ENCODE results near the gene CFTR. TPM values are rescaled to one million over a fixed set of nuclear protein-coding genes. Genes with fewer than 3 reads are reported as not detected.

Gene CFTR
- total and polyA plus RNA-seq, 10 donors, result 0.02 to 0.27 (median 0.05) TPM; not detected in 6

- Histone ChIP-seq H3K4me3 (no peak overlapping the region), H3K27me3 (replicated peaks in 1 of 7) (no peaks in the 10 kb centered on the region), H3K36me3 (no peaks in the 10 kb centered on the region), H3K9me3 (no peaks in the 10 kb centered on the region), H3K4me1 (no peaks in the 10 kb centered on the region), H3K27ac (no peak overlapping the region)
- 82 to 95% (median 90%) methylated on average over 3 of the region's 3 CpGs for WGBS, 5 donors
- intact Hi-C loops (cut with DNase I; ENCODE audit: low total_unique reads), result no loop called here
- TF ChIP-seq CTCF (IDR thresholded peaks at IDR 0.05 in 8 of 11, conservative IDR thresholded peaks at IDR 0.05 in 3 of 11), result no peak
- no peak for TF ChIP-seq POLR2AphosphoS5 (IDR thresholded peaks at IDR 0.05)
- TF ChIP-seq POLR2A (IDR thresholded peaks at IDR 0.05), result no peak
- no peak for DNase-seq
These were observed 79.6 kb downstream of the CFTR start for GRCh38 chr7:117559391-117559790.

DNA sequence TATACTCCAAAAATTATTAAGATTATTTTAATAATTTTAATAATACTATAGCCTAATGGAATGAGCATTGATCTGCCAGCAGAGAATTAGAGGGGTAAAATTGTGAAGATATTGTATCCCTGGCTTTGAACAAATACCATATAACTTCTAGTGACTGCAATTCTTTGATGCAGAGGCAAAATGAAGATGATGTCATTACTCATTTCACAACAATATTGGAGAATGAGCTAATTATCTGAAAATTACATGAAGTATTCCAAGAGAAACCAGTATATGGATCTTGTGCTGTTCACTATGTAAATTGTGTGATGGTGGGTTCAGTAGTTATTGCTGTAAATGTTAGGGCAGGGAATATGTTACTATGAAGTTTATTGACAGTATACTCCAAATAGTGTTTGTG is 80.2 kb downstream of the CFTR start:
- H3K4me3 ChIP-seq, result no peak overlapping the region
- no peak overlapping the region for H3K27ac ChIP-seq
- intact Hi-C loops (cut with DNase I; ENCODE audit: low total_unique reads), result no loop called here
- TF ChIP-seq POLR2A (IDR thresholded peaks at IDR 0.05) (no peak), POLR2AphosphoS5 (IDR thresholded peaks at IDR 0.05) (no peak), CTCF (IDR thresholded peaks at IDR 0.05 in 8 of 11, conservative IDR thresholded peaks at IDR 0.05 in 3 of 11) (no peak)
- DNase-seq, result no peak
- H3K9me3 ChIP-seq, result no peaks in the 10 kb centered on the region
- no peaks in the 10 kb centered on the region for H3K36me3 ChIP-seq
- H3K4me1 ChIP-seq, result no peaks in the 10 kb centered on the region
- no peaks in the 10 kb centered on the region for H3K27me3 ChIP-seq (replicated peaks in 1 of 7)

- no peak for DNase-seq
- H3K9me3 ChIP-seq, result no peaks in the 10 kb centered on the region
- no peaks in the 10 kb centered on the region for H3K4me1 ChIP-seq
- intact Hi-C loops (cut with DNase I; ENCODE audit: low total_unique reads), result no loop called here
- 66 to 85% (median 77%) methylated on average over 2 of the region's 2 CpGs for WGBS, 5 donors
- TF ChIP-seq POLR2AphosphoS5 (IDR thresholded peaks at IDR 0.05) (no peak), CTCF (IDR thresholded peaks at IDR 0.05 in 8 of 11, conservative IDR thresholded peaks at IDR 0.05 in 3 of 11) (no peak), POLR2A (IDR thresholded peaks at IDR 0.05) (no peak)
- no peaks in the 10 kb centered on the region for H3K27me3 ChIP-seq (replicated peaks in 1 of 7)
- H3K4me3 ChIP-seq, result no peak overlapping the region
- no peaks in the 10 kb centered on the region for H3K36me3 ChIP-seq
- H3K27ac ChIP-seq, result no peak overlapping the region
These were observed 82.9 kb downstream of the CFTR start for GRCh38 chr7:117562759-117563158.

- no peak for TF ChIP-seq POLR2A (IDR thresholded peaks at IDR 0.05)
- no peak for TF ChIP-seq CTCF (IDR thresholded peaks at IDR 0.05 in 8 of 11, conservative IDR thresholded peaks at IDR 0.05 in 3 of 11)
- TF ChIP-seq POLR2AphosphoS5 (IDR thresholded peaks at IDR 0.05), result no peak
- intact Hi-C loops (cut with DNase I; ENCODE audit: low total_unique reads), result no loop called here
- DNase-seq, result no peak
- 54 to 72% (median 62%) methylated on average over 3 of the region's 3 CpGs for WGBS, 5 donors
- H3K4me1 ChIP-seq, result no peaks in the 10 kb centered on the region
- H3K4me3 ChIP-seq, result no peak overlapping the region
- no peaks in the 10 kb centered on the region for H3K36me3 ChIP-seq
- no peaks in the 10 kb centered on the region for H3K27me3 ChIP-seq (replicated peaks in 1 of 7)
- no peak overlapping the region for H3K27ac ChIP-seq
- H3K9me3 ChIP-seq, result no peaks in the 10 kb centered on the region
These were observed 84.3 kb downstream of the CFTR start for GRCh38 chr7:117564080-117564479.
